ENCODE data around the gene ULBP1.
A peak's percentile ranks its signal among the peaks of the same experiment; 100 is the strongest.

Gene ULBP1

GRCh38 chr6:149939356-149939648, 24.4 kb upstream of the ULBP1 start:
- Histone ChIP-seq H3K18ac (ENCODE audit: low read length) (no peak overlapping the region), H3K23ac (ENCODE audit: low read depth, low read length, poor library complexity) (no peak overlapping the region), H3K9me3 (replicated peaks in 1 of 2; ENCODE audit: control insufficient read depth in 2 of 2, insufficient read depth in 1 of 2, low read depth in 1 of 2, low read length in 2 of 2) (peaks cover 3 to 6% of the 10 kb centered on the region in 2 donors), H2BK15ac (ENCODE audit: low read length) (no peak overlapping the region), H3K36me3 (replicated peaks in 1 of 2; ENCODE audit: control insufficient read depth in 2 of 2, insufficient read depth in 2 of 2, low read length in 2 of 2) (no peaks in the 10 kb centered on the region), H2BK5ac (ENCODE audit: low read length) (no peak overlapping the region), H2BK12ac (ENCODE audit: low read length) (no peak overlapping the region), H3K14ac (ENCODE audit: low read length) (no peak overlapping the region), H3K4ac (ENCODE audit: low read length) (no peak overlapping the region), H4K91ac (ENCODE audit: low read depth, low read length, poor library complexity) (no peak overlapping the region), H3K4me3 (ENCODE audit: low read length in 2 of 2) (no peak overlapping the region), H4K8ac (ENCODE audit: low read depth, low read length) (no peak overlapping the region), H3K79me1 (ENCODE audit: low read depth, low read length) (no peaks in the 10 kb centered on the region), H2AFZ (ENCODE audit: low read length) (no peak overlapping the region), H2AK5ac (ENCODE audit: low read depth, low read length) (no peak overlapping the region), H2BK120ac (ENCODE audit: low read depth, low read length) (no peak overlapping the region), H3K27ac (replicated peaks; ENCODE audit: low read length) (no peak overlapping the region), H3K4me1 (ENCODE audit: control insufficient read depth in 2 of 2, insufficient read depth in 1 of 2, low read depth in 1 of 2, low read length in 2 of 2) (peaks cover 3 to 5% of the 10 kb centered on the region in 2 donors), H3K9ac (ENCODE audit: low read depth, low read length, poor library complexity) (no peak overlapping the region), H3K4me2 (ENCODE audit: insufficient read depth, low read length, poor library complexity, severe bottlenecking) (no peak overlapping the region), H3K27me3 (ENCODE audit: control insufficient read depth in 3 of 3, insufficient read depth in 3 of 3, low read depth in 1 of 3, low read length in 3 of 3) (peaks cover 32 to 90% (median 85%) of the 10 kb centered on the region in 3 experiments)
- no CpG with 5 or more reads among the region's 5 CpGs for WGBS, 2 donors (ENCODE audit: extremely low coverage in 2 of 2, insufficient read length in 2 of 2, insufficient replicate concordance in 1 of 2)
- no peak for DNase-seq (ENCODE audit: low spot score)

- Histone ChIP-seq H3K27me3 (ENCODE audit: control insufficient read depth in 3 of 3, insufficient read depth in 3 of 3, low read depth in 1 of 3, low read length in 3 of 3) (peaks cover 32 to 83% (median 79%) of the 10 kb centered on the region in 3 experiments), H3K79me1 (ENCODE audit: low read depth, low read length) (no peaks in the 10 kb centered on the region), H3K4me1 (ENCODE audit: control insufficient read depth in 2 of 2, insufficient read depth in 1 of 2, low read depth in 1 of 2, low read length in 2 of 2) (peaks cover 3 to 5% of the 10 kb centered on the region in 2 donors), H2AFZ (ENCODE audit: low read length) (no peak overlapping the region), H3K9me3 (replicated peaks in 1 of 2; ENCODE audit: control insufficient read depth in 2 of 2, insufficient read depth in 1 of 2, low read depth in 1 of 2, low read length in 2 of 2) (peaks cover 3 to 4% of the 10 kb centered on the region in 2 donors), H3K27ac (replicated peaks; ENCODE audit: low read length) (no peak overlapping the region), H2BK120ac (ENCODE audit: low read depth, low read length) (no peak overlapping the region), H3K18ac (ENCODE audit: low read length) (no peak overlapping the region), H3K4me2 (ENCODE audit: insufficient read depth, low read length, poor library complexity, severe bottlenecking) (no peak overlapping the region), H4K91ac (ENCODE audit: low read depth, low read length, poor library complexity) (no peak overlapping the region), H3K14ac (ENCODE audit: low read length) (no peak overlapping the region), H2BK12ac (ENCODE audit: low read length) (no peak overlapping the region), H3K23ac (ENCODE audit: low read depth, low read length, poor library complexity) (no peak overlapping the region), H4K8ac (ENCODE audit: low read depth, low read length) (peak overlapping the region; percentile 17), H3K4ac (ENCODE audit: low read length) (no peak overlapping the region), H2BK5ac (ENCODE audit: low read length) (no peak overlapping the region), H3K4me3 (ENCODE audit: low read length in 2 of 2) (peak overlapping the region in 1 of 2 donors; percentile 64), H3K36me3 (replicated peaks in 1 of 2; ENCODE audit: control insufficient read depth in 2 of 2, insufficient read depth in 2 of 2, low read length in 2 of 2) (no peaks in the 10 kb centered on the region), H2AK5ac (ENCODE audit: low read depth, low read length) (peak overlapping the region; percentile 43), H2BK15ac (ENCODE audit: low read length) (no peak overlapping the region), H3K9ac (ENCODE audit: low read depth, low read length, poor library complexity) (peak overlapping the region; percentile 12)
- no peak for DNase-seq (ENCODE audit: low spot score)
- WGBS, 2 donors (ENCODE audit: extremely low coverage in 2 of 2, insufficient read length in 2 of 2, insufficient replicate concordance in 1 of 2), result no CpG with 5 or more reads among the region's 6 CpGs
Observed at GRCh38 chr6:149939909-149940671, 23.7 kb upstream of the ULBP1 start.

- no peak for DNase-seq (ENCODE audit: low spot score)
- H3K27ac ChIP-seq (replicated peaks; ENCODE audit: low read length), result no peak overlapping the region
Observed at GRCh38 chr6:149940672-149940982, 23.1 kb upstream of the ULBP1 start.

GRCh38 chr6:149941583-149942460, 21.9 kb upstream of the ULBP1 start, which contains the start of gene ULBP2:
Gene ULBP2 (plus strand): TSS chr6:149942014. CDS start chr6:149942073, 59 bp downstream.
- Histone ChIP-seq H2BK5ac (ENCODE audit: low read length) (no peak within 1 kb of the TSS), H2AK5ac (ENCODE audit: low read depth, low read length) (no peak within 1 kb of the TSS), H2BK120ac (ENCODE audit: low read depth, low read length) (no peak within 1 kb of the TSS), H3K18ac (ENCODE audit: low read length) (peak within 1 kb of the TSS; percentile 48), H3K4me3 (ENCODE audit: low read length in 2 of 2) (peak within 1 kb of the TSS; percentile 52 to 75), H3K9ac (ENCODE audit: low read depth, low read length, poor library complexity) (peak within 1 kb of the TSS; percentile 70), H3K27ac (replicated peaks; ENCODE audit: low read length) (no peak within 1 kb of the TSS), H2BK12ac (ENCODE audit: low read length) (no peak within 1 kb of the TSS), H3K36me3 (replicated peaks in 1 of 2; ENCODE audit: control insufficient read depth in 2 of 2, insufficient read depth in 2 of 2, low read length in 2 of 2) (no peaks in the 10 kb centered on the region), H4K91ac (ENCODE audit: low read depth, low read length, poor library complexity) (no peak within 1 kb of the TSS), H3K4me2 (ENCODE audit: insufficient read depth, low read length, poor library complexity, severe bottlenecking) (peak within 1 kb of the TSS; percentile 77), H3K23ac (ENCODE audit: low read depth, low read length, poor library complexity) (peak within 1 kb of the TSS; percentile 97), H3K4me1 (ENCODE audit: control insufficient read depth in 2 of 2, insufficient read depth in 1 of 2, low read depth in 1 of 2, low read length in 2 of 2) (peaks cover 3 to 5% of the 10 kb centered on the region in 2 donors), H3K14ac (ENCODE audit: low read length) (no peak within 1 kb of the TSS), H2AFZ (ENCODE audit: low read length) (peak within 1 kb of the TSS; percentile 99), H3K4ac (ENCODE audit: low read length) (no peak within 1 kb of the TSS), H3K9me3 (replicated peaks in 1 of 2; ENCODE audit: control insufficient read depth in 2 of 2, insufficient read depth in 1 of 2, low read depth in 1 of 2, low read length in 2 of 2) (peaks cover 3 to 4% of the 10 kb centered on the region in 2 donors), H3K79me1 (ENCODE audit: low read depth, low read length) (no peaks in the 10 kb centered on the region), H2BK15ac (ENCODE audit: low read length) (no peak within 1 kb of the TSS), H3K27me3 (ENCODE audit: control insufficient read depth in 3 of 3, insufficient read depth in 3 of 3, low read depth in 1 of 3, low read length in 3 of 3) (peaks cover 30 to 71% (median 68%) of the 10 kb centered on the region in 3 experiments), H4K8ac (ENCODE audit: low read depth, low read length) (no peak within 1 kb of the TSS)
- WGBS, 2 donors (ENCODE audit: extremely low coverage in 2 of 2, insufficient read length in 2 of 2, insufficient replicate concordance in 1 of 2), result no CpG with 5 or more reads among the region's 62 CpGs
- peak; percentile 63 for DNase-seq (ENCODE audit: low spot score)

More at GRCh38 chr6:149940672-149940982, 23.1 kb upstream of the ULBP1 start:
- no peak overlapping the region for H2BK15ac ChIP-seq (ENCODE audit: low read length)
- H2AFZ ChIP-seq (ENCODE audit: low read length), result no peak overlapping the region
- no CpG with 5 or more reads among the region's 6 CpGs for WGBS, 2 donors (ENCODE audit: extremely low coverage in 2 of 2, insufficient read length in 2 of 2, insufficient replicate concordance in 1 of 2)
- no peak overlapping the region for H3K4me3 ChIP-seq (ENCODE audit: low read length in 2 of 2)
- H4K91ac ChIP-seq (ENCODE audit: low read depth, low read length, poor library complexity), result no peak overlapping the region
- H2BK5ac ChIP-seq (ENCODE audit: low read length), result no peak overlapping the region
- no peak overlapping the region for H3K23ac ChIP-seq (ENCODE audit: low read depth, low read length, poor library complexity)
- no peaks in the 10 kb centered on the region for H3K36me3 ChIP-seq (replicated peaks in 1 of 2; ENCODE audit: control insufficient read depth in 2 of 2, insufficient read depth in 2 of 2, low read length in 2 of 2)
- no peak overlapping the region for H3K4me2 ChIP-seq (ENCODE audit: insufficient read depth, low read length, poor library complexity, severe bottlenecking)
- H2AK5ac ChIP-seq (ENCODE audit: low read depth, low read length), result peak overlapping the region; percentile 43
- H3K4me1 ChIP-seq (ENCODE audit: control insufficient read depth in 2 of 2, insufficient read depth in 1 of 2, low read depth in 1 of 2, low read length in 2 of 2), result peaks cover 3 to 5% of the 10 kb centered on the region in 2 donors
- H3K9me3 ChIP-seq (replicated peaks in 1 of 2; ENCODE audit: control insufficient read depth in 2 of 2, insufficient read depth in 1 of 2, low read depth in 1 of 2, low read length in 2 of 2), result peaks cover 3 to 4% of the 10 kb centered on the region in 2 donors
- no peak overlapping the region for H2BK120ac ChIP-seq (ENCODE audit: low read depth, low read length)
- H3K14ac ChIP-seq (ENCODE audit: low read length), result no peak overlapping the region
- H3K9ac ChIP-seq (ENCODE audit: low read depth, low read length, poor library complexity), result peak overlapping the region; percentile 12
- H2BK12ac ChIP-seq (ENCODE audit: low read length), result no peak overlapping the region
- H3K4ac ChIP-seq (ENCODE audit: low read length), result no peak overlapping the region
- H3K79me1 ChIP-seq (ENCODE audit: low read depth, low read length), result no peaks in the 10 kb centered on the region
- H3K27me3 ChIP-seq (ENCODE audit: control insufficient read depth in 3 of 3, insufficient read depth in 3 of 3, low read depth in 1 of 3, low read length in 3 of 3), result peaks cover 32 to 77% (median 73%) of the 10 kb centered on the region in 3 experiments
- H4K8ac ChIP-seq (ENCODE audit: low read depth, low read length), result peak overlapping the region; percentile 17
- no peak overlapping the region for H3K18ac ChIP-seq (ENCODE audit: low read length)

All from neuronal stem cell (in vitro differentiated cells).